AG04450 (cell line): ENCODE measurements around the gene AGBL3. TPM values are rescaled to one million over a fixed set of nuclear protein-coding genes. Genes with fewer than 3 reads are reported as not detected.

Experiments
- CTCF ChIA-PET: fragments of 300-600, 350-600 bp; formaldehyde crosslinking; extraction: SDS; loops from one replicate; lab custom pipeline; 2022; ENCODE audit warnings: antibody characterized with exemption, inconsistent platforms; lab: Charles Lee
- POLR2A ChIA-PET: fragments of 350-600 bp; formaldehyde crosslinking; extraction: SDS; loops from one replicate; lab custom pipeline; 2021; ENCODE audit warnings: antibody characterized with exemption, inconsistent platforms; lab: Yijun Ruan, JAX
- DNase-seq: peaks from one replicate; pipeline ENCODE4 v3.0.0-alpha.2; 2011; ENCODE audit warnings: low read depth, low spot score
- H3K27ac ChIP-seq: one replicate; pipeline ENCODE4 v1.5.1; 2012; ENCODE audit warnings: low read depth, low read length, control low read depth
- H3K27me3 ChIP-seq: one replicate; pipeline ENCODE4 v1.6.0; 2012; ENCODE audit warnings: low read length; ENCODE audit not compliant: control insufficient read depth, insufficient read depth
- H3K4me3 ChIP-seq: 2 replicates; pipeline ENCODE4 v1.5.1; 2011; ENCODE audit warnings: mild to moderate bottlenecking, low read depth, low read length, control low read depth
- H3K9me3 ChIP-seq: 2 replicates; pipeline ENCODE4 v1.5.1; 2012; ENCODE audit warnings: low read length; ENCODE audit not compliant: control insufficient read depth, insufficient read depth
- polyA plus RNA-seq: library from polyadenylated mRNA; depleted of rRNA; stranded (reverse); fragments of >200 nt; gene quantifications from 2 replicates; pipeline ENCODE4 v1.2.3, GENCODE V29; 2011
- TF ChIP-seq, protein P1 (sequence below): IDR thresholded peaks from 2 replicates; pipeline ENCODE4 v1.5.1; 2011; ENCODE audit warnings: low read depth, low read length, control low read depth, inconsistent platforms

The AGBL3 gene
- polyA plus RNA-seq, 1 experiment: 0.38 TPM

DNA sequence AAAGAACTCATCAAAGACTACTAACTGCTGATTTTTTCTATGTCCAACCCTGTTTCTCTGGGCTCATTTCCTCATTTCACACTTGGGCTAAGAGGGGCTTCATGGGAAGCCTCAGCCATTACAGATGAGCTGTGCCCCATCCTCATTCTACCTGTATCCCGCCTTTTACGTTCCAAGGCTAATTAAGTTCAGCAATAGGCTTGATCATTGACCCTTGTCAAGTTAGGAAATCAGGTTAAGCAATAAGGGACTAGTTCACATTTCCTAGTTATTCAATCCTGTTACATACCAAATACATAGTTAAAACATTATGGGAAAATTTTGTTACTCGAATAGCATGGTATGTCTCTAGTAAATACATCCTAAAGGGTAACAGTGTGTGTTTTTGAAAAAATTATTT, 29.3 kb upstream of the AGBL3 start:
- DNase-seq: no peak
- H3K27me3 ChIP-seq: no peaks in the 10 kb centered on the region
- no peak overlapping the region for H3K4me3 ChIP-seq
- no peak overlapping the region for H3K27ac ChIP-seq
- CTCF ChIA-PET: interaction anchor here (1.0 to 1.8 kb wide), 2 partner anchors 267 to 270 kb away, joined by 5 to 6 read pairs; no protein-coding TSS in a partner anchor
- POLR2A ChIA-PET: interaction anchor here (0.6 kb wide), 1 partner anchor 204 kb away, joined by 3 read pairs; no protein-coding TSS in a partner anchor
- no peaks in the 10 kb centered on the region for H3K9me3 ChIP-seq
- TF ChIP-seq, protein P1, sequence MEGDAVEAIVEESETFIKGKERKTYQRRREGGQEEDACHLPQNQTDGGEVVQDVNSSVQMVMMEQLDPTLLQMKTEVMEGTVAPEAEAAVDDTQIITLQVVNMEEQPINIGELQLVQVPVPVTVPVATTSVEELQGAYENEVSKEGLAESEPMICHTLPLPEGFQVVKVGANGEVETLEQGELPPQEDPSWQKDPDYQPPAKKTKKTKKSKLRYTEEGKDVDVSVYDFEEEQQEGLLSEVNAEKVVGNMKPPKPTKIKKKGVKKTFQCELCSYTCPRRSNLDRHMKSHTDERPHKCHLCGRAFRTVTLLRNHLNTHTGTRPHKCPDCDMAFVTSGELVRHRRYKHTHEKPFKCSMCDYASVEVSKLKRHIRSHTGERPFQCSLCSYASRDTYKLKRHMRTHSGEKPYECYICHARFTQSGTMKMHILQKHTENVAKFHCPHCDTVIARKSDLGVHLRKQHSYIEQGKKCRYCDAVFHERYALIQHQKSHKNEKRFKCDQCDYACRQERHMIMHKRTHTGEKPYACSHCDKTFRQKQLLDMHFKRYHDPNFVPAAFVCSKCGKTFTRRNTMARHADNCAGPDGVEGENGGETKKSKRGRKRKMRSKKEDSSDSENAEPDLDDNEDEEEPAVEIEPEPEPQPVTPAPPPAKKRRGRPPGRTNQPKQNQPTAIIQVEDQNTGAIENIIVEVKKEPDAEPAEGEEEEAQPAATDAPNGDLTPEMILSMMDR: no peak

DNA sequence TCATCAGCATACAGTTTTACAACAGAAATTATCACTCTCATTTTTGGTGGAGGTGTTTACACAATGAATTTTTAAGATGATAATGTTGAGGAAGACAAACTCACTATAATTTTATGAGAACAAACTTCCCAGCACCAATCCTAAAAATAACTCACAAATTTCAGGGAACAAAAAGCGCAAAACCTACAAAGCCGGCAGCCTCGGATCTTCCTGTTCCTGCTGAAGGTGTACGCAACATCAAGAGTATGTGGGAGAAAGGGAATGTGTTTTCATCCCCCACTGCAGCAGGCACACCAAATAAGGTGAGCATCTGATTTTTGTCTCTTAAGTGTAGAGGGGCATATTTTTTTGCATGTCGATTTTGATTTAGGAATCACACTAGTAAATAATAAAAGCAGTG, 26.5 kb upstream of the AGBL3 start:
- TF ChIP-seq, protein P1: no peak
- Histone ChIP-seq H3K27me3 (no peaks in the 10 kb centered on the region), H3K9me3 (no peaks in the 10 kb centered on the region), H3K27ac (no peak overlapping the region), H3K4me3 (no peak overlapping the region)
- no peak for DNase-seq
- POLR2A ChIA-PET: no interaction called here
- CTCF ChIA-PET: interaction anchor here (0.9 kb wide), 1 partner anchor 270 kb away, joined by 4 read pairs; no protein-coding TSS in a partner anchor

DNA sequence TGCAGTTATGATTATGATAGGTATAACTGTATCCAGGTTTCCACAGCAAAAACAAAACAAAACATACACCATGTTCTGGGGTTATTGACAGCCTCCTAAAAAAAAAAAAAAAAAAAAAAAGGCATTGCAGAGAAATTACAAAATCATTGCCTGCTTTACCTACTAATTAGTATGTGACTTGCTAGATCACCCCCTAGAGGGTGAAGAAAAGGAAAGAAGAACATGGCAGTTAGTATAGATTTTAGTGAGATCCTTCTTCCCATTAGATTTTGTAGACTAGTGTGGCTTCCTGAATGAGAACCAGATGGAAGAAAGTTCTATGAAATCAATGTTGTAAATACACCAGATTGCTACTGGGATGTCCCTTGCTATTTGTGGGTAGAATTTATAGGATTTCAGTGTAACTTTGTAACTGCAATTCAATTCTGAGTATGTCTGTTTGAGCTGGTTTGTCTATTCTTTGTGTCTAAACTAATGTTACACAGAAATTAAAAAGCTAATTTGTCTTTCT, 24.0 kb upstream of the AGBL3 start:
- no peaks in the 10 kb centered on the region for H3K9me3 ChIP-seq
- H3K4me3 ChIP-seq: no peak overlapping the region
- TF ChIP-seq, protein P1: peak; percentile 10; the same call in 1 of the 2 replicates
- H3K27ac ChIP-seq: no peak overlapping the region
- ChIA-PET POLR2A (no interaction called here), CTCF (interaction anchor here (0.7 to 1.1 kb wide), 2 partner anchors 8 to 272 kb away, joined by 3 to 5 read pairs; no protein-coding TSS in a partner anchor)
- no peaks in the 10 kb centered on the region for H3K27me3 ChIP-seq
- no peak for DNase-seq

DNA sequence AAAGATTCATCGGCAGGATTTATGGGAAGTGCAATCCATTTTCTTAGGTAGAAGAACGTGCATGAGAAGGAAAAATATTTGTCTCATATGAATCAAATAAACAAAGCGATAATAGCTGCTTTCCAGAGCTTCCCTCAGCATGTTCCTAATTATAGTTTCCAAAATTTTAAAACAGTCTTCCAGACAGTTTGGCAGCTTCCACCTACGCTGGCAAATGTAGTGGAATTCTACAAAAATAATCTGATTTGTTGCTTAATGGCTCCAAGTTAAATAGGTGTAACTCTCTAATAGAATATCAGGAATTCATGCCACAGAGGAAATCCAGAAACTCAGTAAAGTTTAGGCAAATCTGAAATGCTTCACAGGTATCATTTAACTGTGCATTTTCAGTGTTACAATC, 23.3 kb upstream of the AGBL3 start:
- DNase-seq: no peak
- ChIA-PET POLR2A (no interaction called here), CTCF (interaction anchor here (1.1 to 1.2 kb wide), 2 partner anchors 273 to 274 kb away, joined by 3 to 5 read pairs; no protein-coding TSS in a partner anchor)
- Histone ChIP-seq H3K9me3 (no peaks in the 10 kb centered on the region), H3K27ac (no peak overlapping the region), H3K4me3 (no peak overlapping the region), H3K27me3 (no peaks in the 10 kb centered on the region)
- TF ChIP-seq, protein P1: no peak

DNA sequence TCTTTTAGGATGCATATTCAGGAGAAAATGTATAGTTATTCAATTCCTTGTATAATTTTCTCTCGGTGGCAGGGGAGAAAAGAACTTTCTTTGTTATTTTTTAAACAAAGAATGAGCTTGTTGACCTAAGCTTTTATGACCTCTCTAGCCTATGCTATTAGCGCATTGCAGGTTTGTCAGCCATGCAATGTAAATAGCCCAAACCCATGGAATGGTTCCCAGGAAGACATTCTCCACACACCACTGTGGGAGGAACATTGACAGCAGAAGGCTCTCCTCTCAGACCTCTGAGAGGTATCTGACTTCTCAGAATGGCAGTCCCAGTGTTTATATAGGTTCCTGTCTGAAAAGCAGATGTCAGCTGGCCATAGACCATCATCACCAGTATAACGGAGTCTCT, 19.6 kb upstream of the AGBL3 start:
- Histone ChIP-seq H3K4me3 (no peak overlapping the region), H3K9me3 (no peaks in the 10 kb centered on the region), H3K27ac (no peak overlapping the region), H3K27me3 (no peaks in the 10 kb centered on the region)
- TF ChIP-seq, protein P1: no peak
- DNase-seq: no peak
- CTCF ChIA-PET: interaction anchor here (0.7 to 3.5 kb wide), 2 partner anchors 9 to 277 kb away, joined by 3 to 13 read pairs; no protein-coding TSS in a partner anchor
- POLR2A ChIA-PET: no interaction called here
